ENCODE data around the gene TRAF3IP1. TPM values are rescaled to one million over a fixed set of nuclear protein-coding genes. Genes with fewer than 3 reads are reported as not detected.
A peak's percentile ranks its signal among the peaks of the same experiment; 100 is the strongest.

The TRAF3IP1 gene
- total RNA-seq, 4 donors from 2014 or later: 1.1 to 14.1 (median 10.4) TPM

DNA sequence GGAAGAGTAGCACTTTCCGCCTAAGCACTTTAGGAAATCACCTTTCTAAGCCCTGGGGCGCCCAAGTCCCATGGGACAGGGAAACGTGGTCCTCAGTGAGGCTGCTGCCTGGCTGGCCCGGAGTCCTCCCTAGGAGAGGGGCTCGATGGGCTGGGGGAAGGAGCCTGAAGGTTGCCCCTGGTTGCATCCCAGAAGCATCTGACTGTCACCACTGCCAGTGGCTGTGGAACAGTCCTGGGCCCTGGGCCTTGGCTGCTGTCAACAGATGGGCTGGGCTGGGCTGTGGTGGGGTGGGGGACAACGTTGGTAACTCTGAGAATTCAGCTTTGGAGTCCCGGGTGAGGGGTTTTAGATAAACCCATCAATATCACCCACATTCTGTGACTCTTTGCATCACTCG, 128.9 kb downstream of the TRAF3IP1 start:
- Histone ChIP-seq H3K4me1 (no peaks in the 10 kb centered on the region), H3K9me3 (no peaks in the 10 kb centered on the region), H3K4me3 (no peak overlapping the region), H3K36me3 (peaks cover 0 to 53% (median 16%) of the 10 kb centered on the region in 4 donors), H3K27ac (peak overlapping the region in 1 of 4 donors; percentile 5), H3K27me3 (no peaks in the 10 kb centered on the region)
- DNase-seq: no peak
- no peak for TF ChIP-seq POLR2A (IDR thresholded peaks at IDR 0.05)
- no peak for TF ChIP-seq CTCF (IDR thresholded peaks at IDR 0.05)
- TF ChIP-seq EP300 (IDR thresholded peaks at IDR 0.05; ENCODE audit: low read depth): no peak
- no peak for TF ChIP-seq POLR2AphosphoS5 (IDR thresholded peaks at IDR 0.05)
- in situ Hi-C loops (cut with MboI; ENCODE audit: low pct_ligation_motif_present in 1 of 4, low pct_unique_long_range_greater_than_20kb in 1 of 4, low sequenced_read_pairs in 3 of 4) (no loop called here), intact Hi-C loops (cut with DNase I; ENCODE audit: low total_unique reads) (no loop called here)
- WGBS, 2 donors (ENCODE audit: low coverage in 1 of 2): 80 to 89% methylated on average over 1 to 8 of the region's 8 CpGs

DNA sequence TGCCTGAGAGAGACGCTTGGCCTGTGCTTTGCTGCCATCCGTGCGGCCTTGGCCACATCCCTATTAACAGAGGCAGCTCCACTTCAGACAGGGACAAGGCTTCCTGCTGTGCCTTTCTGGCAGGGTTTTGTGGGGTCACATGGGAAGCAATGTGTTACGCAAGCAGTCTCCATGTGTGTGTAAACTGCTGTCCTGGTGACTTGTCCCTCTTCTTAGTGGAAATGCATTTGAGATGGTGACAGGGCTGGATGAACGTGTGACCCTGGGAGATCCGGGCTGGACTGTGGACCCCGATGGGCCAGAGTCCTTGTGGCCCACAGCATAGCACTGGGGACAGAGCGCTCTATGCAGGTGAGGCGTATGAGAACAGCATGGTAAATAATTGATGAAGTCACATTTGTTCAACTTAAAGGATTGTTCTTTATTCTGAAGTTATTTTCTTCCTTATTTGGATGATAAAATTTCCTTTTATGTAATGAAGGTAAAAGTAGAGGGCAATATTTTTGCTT, 129.6 kb downstream of the TRAF3IP1 start:
- no peaks in the 10 kb centered on the region for H3K9me3 ChIP-seq
- 72 to 87% methylated on average over 3 to 9 of the region's 9 CpGs for WGBS, 2 donors (ENCODE audit: low coverage in 1 of 2)
- no peak overlapping the region for H3K4me3 ChIP-seq
- in situ Hi-C loops (cut with MboI; ENCODE audit: low pct_ligation_motif_present in 1 of 4, low pct_unique_long_range_greater_than_20kb in 1 of 4, low sequenced_read_pairs in 3 of 4) (loop anchor here in 1 of 4 donors (10.0 kb wide), 1 partner anchor 65 kb away; no protein-coding TSS in a partner anchor), intact Hi-C loops (cut with DNase I; ENCODE audit: low total_unique reads) (no loop called here)
- no peaks in the 10 kb centered on the region for H3K27me3 ChIP-seq
- no peaks in the 10 kb centered on the region for H3K4me1 ChIP-seq
- DNase-seq: peak; percentile 54
- peak overlapping the region in 3 of 4 donors; percentile 5 to 51 (median 43) for H3K27ac ChIP-seq
- H3K36me3 ChIP-seq: peaks cover 0 to 46% (median 12%) of the 10 kb centered on the region in 4 donors
- TF ChIP-seq POLR2A (IDR thresholded peaks at IDR 0.05): no peak
- TF ChIP-seq POLR2AphosphoS5 (IDR thresholded peaks at IDR 0.05): no peak
- no peak for TF ChIP-seq EP300 (IDR thresholded peaks at IDR 0.05; ENCODE audit: low read depth)
- no peak for TF ChIP-seq CTCF (IDR thresholded peaks at IDR 0.05)

DNA sequence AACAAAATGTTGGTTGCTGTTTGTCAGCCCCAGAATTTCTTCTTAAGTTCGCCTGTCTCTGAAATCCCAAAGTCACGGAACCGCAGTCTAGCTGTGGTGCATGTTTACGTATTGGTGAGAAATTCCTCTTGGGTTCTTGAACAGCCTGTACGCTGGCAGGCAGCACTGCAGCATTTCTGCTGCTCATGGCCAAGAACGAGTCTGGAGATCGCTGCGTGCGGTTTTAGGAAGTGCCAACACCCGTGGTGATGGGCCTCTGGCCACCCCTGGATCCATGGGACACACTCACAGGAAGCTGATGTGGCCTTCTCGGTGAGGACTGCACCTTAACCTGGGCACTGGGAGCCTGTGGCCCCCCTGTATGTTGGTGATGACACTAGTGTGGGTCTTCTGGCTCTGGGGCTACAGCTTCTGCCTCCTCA, 130.1 kb downstream of the TRAF3IP1 start:
- no peak for DNase-seq
- H3K27ac ChIP-seq: peak overlapping the region in 3 of 4 donors; percentile 38 to 51 (median 43)
- WGBS, 2 donors (ENCODE audit: low coverage in 1 of 2): 91 to 94% methylated on average over 7 to 11 of the region's 11 CpGs
- H3K9me3 ChIP-seq: no peaks in the 10 kb centered on the region
- no peak overlapping the region for H3K4me3 ChIP-seq
- in situ Hi-C loops (cut with MboI; ENCODE audit: low pct_ligation_motif_present in 1 of 4, low pct_unique_long_range_greater_than_20kb in 1 of 4, low sequenced_read_pairs in 3 of 4): loop anchor here in 1 of 4 donors (10.0 kb wide), 1 partner anchor 66 kb away; no protein-coding TSS in a partner anchor
- H3K27me3 ChIP-seq: no peaks in the 10 kb centered on the region
- intact Hi-C loops (cut with DNase I; ENCODE audit: low total_unique reads): no loop called here
- H3K4me1 ChIP-seq: no peaks in the 10 kb centered on the region
- peaks cover 0 to 41% (median 10%) of the 10 kb centered on the region in 4 donors for H3K36me3 ChIP-seq
- no peak for TF ChIP-seq POLR2AphosphoS5 (IDR thresholded peaks at IDR 0.05)
- no peak for TF ChIP-seq POLR2A (IDR thresholded peaks at IDR 0.05)
- no peak for TF ChIP-seq EP300 (IDR thresholded peaks at IDR 0.05; ENCODE audit: low read depth)
- TF ChIP-seq CTCF (IDR thresholded peaks at IDR 0.05): no peak

Small RNA genes within 50 kb of the gene (small RNA-seq; reads per million reads assigned to genes)
- 0 reads per million in 4 donors for gene RNU6-234P

Other genes with a start within 250 kb of the TRAF3IP1 start
- 1 to 10 TPM in 2 of 4 donors, under 1 TPM in 2; 0.14 to 4.4 (median 0.72) TPM for gene ESPNL, start 220.2 kb upstream of the TRAF3IP1 start, total RNA-seq
- gene KLHL30, start 181.8 kb upstream of the TRAF3IP1 start, total RNA-seq: 1 to 10 TPM in 1 of 4 donors, under 1 TPM in 1, not detected in 2; 0.14 to 5.6 TPM
- gene ERFE, start 161.5 kb upstream of the TRAF3IP1 start, total RNA-seq: under 1 TPM in 1 of 4 donors, not detected in 3; 0.41 TPM
- gene ILKAP, start 116.8 kb upstream of the TRAF3IP1 start, total RNA-seq: 10 to 100 TPM; 16.3 to 40.0 (median 32.1) TPM
- 10 to 100 TPM; 15.0 to 94.5 (median 31.7) TPM for gene HES6, start 80.5 kb upstream of the TRAF3IP1 start, total RNA-seq
- 10 to 100 TPM; 19.1 to 67.3 (median 32.3) TPM for gene PER2, start 31.9 kb upstream of the TRAF3IP1 start, total RNA-seq
- 10 to 100 TPM in 3 of 4 donors, 1 to 10 TPM in 1; 9.4 to 48.3 (median 17.2) TPM for gene ASB1, start 106.4 kb downstream of the TRAF3IP1 start, total RNA-seq